ENCODE results near the gene LINGO3. TPM values are rescaled to one million over a fixed set of nuclear protein-coding genes. Genes with fewer than 3 reads are reported as not detected.

LINGO3 gene
- under 1 TPM in 1 of 2 donors, not detected in 1; 0.02 TPM for polyA plus RNA-seq

- H3K9me3 ChIP-seq (ENCODE audit: control insufficient read depth in 2 of 2, insufficient read depth in 1 of 2, low read depth in 1 of 2, low read length in 1 of 2), result no peaks in the 10 kb centered on the region
- no peak within 1 kb of the TSS for H3K27ac ChIP-seq (ENCODE audit: low read depth in 2 of 2, low read length in 1 of 2)
- peaks cover 0 to 11% of the 10 kb centered on the region in 2 donors for H3K27me3 ChIP-seq (ENCODE audit: control insufficient read depth in 1 of 2, insufficient read depth in 2 of 2, low read length in 2 of 2)
- 5 to 9% methylated on average over 19 to 63 of the region's 63 CpGs for WGBS, 2 donors
- no peaks in the 10 kb centered on the region for H3K36me3 ChIP-seq (ENCODE audit: control insufficient read depth in 2 of 2, insufficient read depth in 2 of 2, low read length in 1 of 2)
- H3K4me1 ChIP-seq (ENCODE audit: control insufficient read depth in 2 of 2, insufficient read depth in 2 of 2, low read length in 1 of 2), result no peaks in the 10 kb centered on the region
- peak within 1 kb of the TSS in 1 of 2 donors; percentile 34 for H3K4me3 ChIP-seq (ENCODE audit: low read depth in 1 of 2, low read length in 2 of 2)
Measured at GRCh38 chr19:2308114-2308556, at the start of gene LINGO3. Gene LINGO3 (minus strand): TSS chr19:2308154. CDS start chr19:2291776, 16,378 bp downstream.

GRCh38 chr19:2356036-2356646 is 48.2 kb upstream of the LINGO3 start:
- no peak overlapping the region for H3K27ac ChIP-seq (ENCODE audit: low read depth in 2 of 2, low read length in 1 of 2)
- peaks cover 3 to 22% of the 10 kb centered on the region in 2 donors for H3K36me3 ChIP-seq (ENCODE audit: control insufficient read depth in 2 of 2, insufficient read depth in 2 of 2, low read length in 1 of 2)
- 80 to 81% methylated on average over 21 of the region's 21 CpGs for whole genome bisulfite sequencing, 2 donors
- H3K27me3 ChIP-seq (ENCODE audit: control insufficient read depth in 1 of 2, insufficient read depth in 2 of 2, low read length in 2 of 2), result peaks cover 0 to 2% of the 10 kb centered on the region in 2 donors
- H3K9me3 ChIP-seq (ENCODE audit: control insufficient read depth in 2 of 2, insufficient read depth in 1 of 2, low read depth in 1 of 2, low read length in 1 of 2), result peaks cover 3% of the 10 kb centered on the region in 2 donors
- H3K4me3 ChIP-seq (ENCODE audit: low read depth in 1 of 2, low read length in 2 of 2), result no peak overlapping the region
- no peaks in the 10 kb centered on the region for H3K4me1 ChIP-seq (ENCODE audit: control insufficient read depth in 2 of 2, insufficient read depth in 2 of 2, low read length in 1 of 2)

- Histone ChIP-seq H3K9me3 (ENCODE audit: control insufficient read depth in 2 of 2, insufficient read depth in 1 of 2, low read depth in 1 of 2, low read length in 1 of 2) (peaks cover under 1 to 1% of the 10 kb centered on the region in 2 donors), H3K36me3 (ENCODE audit: control insufficient read depth in 2 of 2, insufficient read depth in 2 of 2, low read length in 1 of 2) (peaks cover 3 to 24% of the 10 kb centered on the region in 2 donors), H3K27me3 (ENCODE audit: control insufficient read depth in 1 of 2, insufficient read depth in 2 of 2, low read length in 2 of 2) (peaks cover 0 to 2% of the 10 kb centered on the region in 2 donors), H3K4me3 (ENCODE audit: low read depth in 1 of 2, low read length in 2 of 2) (no peak overlapping the region), H3K27ac (ENCODE audit: low read depth in 2 of 2, low read length in 1 of 2) (no peak overlapping the region), H3K4me1 (ENCODE audit: control insufficient read depth in 2 of 2, insufficient read depth in 2 of 2, low read length in 1 of 2) (no peaks in the 10 kb centered on the region)
- 82 to 88% methylated on average over 24 of the region's 24 CpGs for WGBS, 2 donors
Measured at GRCh38 chr19:2355168-2356035, 47.4 kb upstream of the LINGO3 start.

GRCh38 chr19:2354670-2355069 is 46.7 kb upstream of the LINGO3 start:
- Histone ChIP-seq H3K4me1 (ENCODE audit: control insufficient read depth in 2 of 2, insufficient read depth in 2 of 2, low read length in 1 of 2) (no peaks in the 10 kb centered on the region), H3K9me3 (ENCODE audit: control insufficient read depth in 2 of 2, insufficient read depth in 1 of 2, low read depth in 1 of 2, low read length in 1 of 2) (no peaks in the 10 kb centered on the region), H3K27me3 (ENCODE audit: control insufficient read depth in 1 of 2, insufficient read depth in 2 of 2, low read length in 2 of 2) (peaks cover 0 to 1% of the 10 kb centered on the region in 2 donors), H3K27ac (ENCODE audit: low read depth in 2 of 2, low read length in 1 of 2) (no peak overlapping the region), H3K36me3 (ENCODE audit: control insufficient read depth in 2 of 2, insufficient read depth in 2 of 2, low read length in 1 of 2) (peaks cover 3 to 24% of the 10 kb centered on the region in 2 donors), H3K4me3 (ENCODE audit: low read depth in 1 of 2, low read length in 2 of 2) (no peak overlapping the region)
- WGBS, 2 donors, result 89 to 91% methylated on average over 17 of the region's 17 CpGs

GRCh38 chr19:2353887-2354592 is 46.1 kb upstream of the LINGO3 start:
- peaks cover 3 to 24% of the 10 kb centered on the region in 2 donors for H3K36me3 ChIP-seq (ENCODE audit: control insufficient read depth in 2 of 2, insufficient read depth in 2 of 2, low read length in 1 of 2)
- no peaks in the 10 kb centered on the region for H3K9me3 ChIP-seq (ENCODE audit: control insufficient read depth in 2 of 2, insufficient read depth in 1 of 2, low read depth in 1 of 2, low read length in 1 of 2)
- H3K4me1 ChIP-seq (ENCODE audit: control insufficient read depth in 2 of 2, insufficient read depth in 2 of 2, low read length in 1 of 2), result no peaks in the 10 kb centered on the region
- WGBS, 2 donors, result 90 to 91% methylated on average over 34 of the region's 34 CpGs
- H3K27ac ChIP-seq (ENCODE audit: low read depth in 2 of 2, low read length in 1 of 2), result no peak overlapping the region
- no peak overlapping the region for H3K4me3 ChIP-seq (ENCODE audit: low read depth in 1 of 2, low read length in 2 of 2)
- H3K27me3 ChIP-seq (ENCODE audit: control insufficient read depth in 1 of 2, insufficient read depth in 2 of 2, low read length in 2 of 2), result no peaks in the 10 kb centered on the region

- H3K27ac ChIP-seq (ENCODE audit: low read depth in 2 of 2, low read length in 1 of 2), result no peak overlapping the region
- no peaks in the 10 kb centered on the region for H3K27me3 ChIP-seq (ENCODE audit: control insufficient read depth in 1 of 2, insufficient read depth in 2 of 2, low read length in 2 of 2)
- no peaks in the 10 kb centered on the region for H3K9me3 ChIP-seq (ENCODE audit: control insufficient read depth in 2 of 2, insufficient read depth in 1 of 2, low read depth in 1 of 2, low read length in 1 of 2)
- H3K4me3 ChIP-seq (ENCODE audit: low read depth in 1 of 2, low read length in 2 of 2), result no peak overlapping the region
- WGBS, 2 donors, result 89 to 90% methylated on average over 30 to 45 of the region's 45 CpGs
- H3K36me3 ChIP-seq (ENCODE audit: control insufficient read depth in 2 of 2, insufficient read depth in 2 of 2, low read length in 1 of 2), result peaks cover 3 to 29% of the 10 kb centered on the region in 2 donors
- H3K4me1 ChIP-seq (ENCODE audit: control insufficient read depth in 2 of 2, insufficient read depth in 2 of 2, low read length in 1 of 2), result no peaks in the 10 kb centered on the region
Measured at GRCh38 chr19:2353159-2353886, 45.4 kb upstream of the LINGO3 start.

DNA sequence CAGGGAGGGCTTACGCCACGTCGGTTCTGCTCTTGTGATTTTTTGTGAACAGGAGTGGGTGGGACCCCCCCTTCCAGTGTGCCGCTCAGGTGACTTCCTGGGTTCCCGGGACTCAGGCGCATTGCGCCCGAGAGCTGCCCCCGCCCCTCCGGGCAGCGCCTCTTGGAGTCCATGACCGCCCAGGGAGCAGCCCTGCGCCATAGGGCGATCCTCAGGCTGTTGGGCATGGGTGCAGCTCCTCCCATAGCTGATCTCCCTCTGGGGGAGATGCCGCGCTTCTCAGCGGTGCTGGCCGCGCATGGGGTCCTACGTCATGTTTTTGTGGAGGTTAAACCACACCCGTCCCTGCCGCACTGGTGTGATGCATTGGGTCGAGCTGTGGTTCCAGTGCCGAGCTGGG is 44.2 kb upstream of the LINGO3 start:
- H3K4me1 ChIP-seq (ENCODE audit: control insufficient read depth in 2 of 2, insufficient read depth in 2 of 2, low read length in 1 of 2), result no peaks in the 10 kb centered on the region
- H3K27ac ChIP-seq (ENCODE audit: low read depth in 2 of 2, low read length in 1 of 2), result no peak overlapping the region
- peaks cover 3 to 30% of the 10 kb centered on the region in 2 donors for H3K36me3 ChIP-seq (ENCODE audit: control insufficient read depth in 2 of 2, insufficient read depth in 2 of 2, low read length in 1 of 2)
- 91 to 94% methylated on average over 24 of the region's 24 CpGs for WGBS, 2 donors
- H3K9me3 ChIP-seq (ENCODE audit: control insufficient read depth in 2 of 2, insufficient read depth in 1 of 2, low read depth in 1 of 2, low read length in 1 of 2), result no peaks in the 10 kb centered on the region
- no peaks in the 10 kb centered on the region for H3K27me3 ChIP-seq (ENCODE audit: control insufficient read depth in 1 of 2, insufficient read depth in 2 of 2, low read length in 2 of 2)
- no peak overlapping the region for H3K4me3 ChIP-seq (ENCODE audit: low read depth in 1 of 2, low read length in 2 of 2)

- no peaks in the 10 kb centered on the region for H3K4me1 ChIP-seq (ENCODE audit: control insufficient read depth in 2 of 2, insufficient read depth in 2 of 2, low read length in 1 of 2)
- H3K4me3 ChIP-seq (ENCODE audit: low read depth in 1 of 2, low read length in 2 of 2), result no peak overlapping the region
- no peaks in the 10 kb centered on the region for H3K27me3 ChIP-seq (ENCODE audit: control insufficient read depth in 1 of 2, insufficient read depth in 2 of 2, low read length in 2 of 2)
- H3K27ac ChIP-seq (ENCODE audit: low read depth in 2 of 2, low read length in 1 of 2), result no peak overlapping the region
- 93 to 96% methylated on average over 21 to 28 of the region's 28 CpGs for WGBS, 2 donors
- no peaks in the 10 kb centered on the region for H3K9me3 ChIP-seq (ENCODE audit: control insufficient read depth in 2 of 2, insufficient read depth in 1 of 2, low read depth in 1 of 2, low read length in 1 of 2)
- peaks cover 3 to 30% of the 10 kb centered on the region in 2 donors for H3K36me3 ChIP-seq (ENCODE audit: control insufficient read depth in 2 of 2, insufficient read depth in 2 of 2, low read length in 1 of 2)
Measured at GRCh38 chr19:2351591-2351990, 43.6 kb upstream of the LINGO3 start.

DNA sequence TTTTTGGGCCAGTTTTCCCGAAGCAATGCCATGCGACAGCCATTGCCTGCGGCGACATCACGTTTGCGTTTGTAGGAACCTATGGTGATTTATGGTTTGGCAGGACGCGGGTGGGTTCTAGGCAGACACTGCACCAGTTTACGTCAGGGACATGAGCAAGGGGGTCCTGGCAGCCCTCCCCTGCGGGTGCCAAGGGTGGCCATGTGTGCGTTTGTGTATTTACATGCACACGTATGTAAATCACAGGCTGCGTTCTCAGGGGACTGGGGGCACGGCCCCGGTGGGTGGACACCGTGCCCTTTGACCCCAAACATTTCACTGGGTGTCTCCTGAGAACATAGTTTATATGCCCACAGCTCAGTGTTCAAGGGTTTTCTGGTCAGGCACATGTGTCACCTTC is 42.7 kb upstream of the LINGO3 start:
- Histone ChIP-seq H3K9me3 (ENCODE audit: control insufficient read depth in 2 of 2, insufficient read depth in 1 of 2, low read depth in 1 of 2, low read length in 1 of 2) (no peaks in the 10 kb centered on the region), H3K27me3 (ENCODE audit: control insufficient read depth in 1 of 2, insufficient read depth in 2 of 2, low read length in 2 of 2) (no peaks in the 10 kb centered on the region), H3K27ac (ENCODE audit: low read depth in 2 of 2, low read length in 1 of 2) (no peak overlapping the region), H3K4me3 (ENCODE audit: low read depth in 1 of 2, low read length in 2 of 2) (no peak overlapping the region), H3K36me3 (ENCODE audit: control insufficient read depth in 2 of 2, insufficient read depth in 2 of 2, low read length in 1 of 2) (peaks cover 3 to 30% of the 10 kb centered on the region in 2 donors), H3K4me1 (ENCODE audit: control insufficient read depth in 2 of 2, insufficient read depth in 2 of 2, low read length in 1 of 2) (no peaks in the 10 kb centered on the region)
- 92 to 93% methylated on average over 16 of the region's 16 CpGs for WGBS, 2 donors

Data from esophagus (tissue), 2 donors.